ENCODE results near the gene STPG4. TPM values are rescaled to one million over a fixed set of nuclear protein-coding genes. Genes with fewer than 3 reads are reported as not detected.

The STPG4 gene
- total and polyA plus RNA-seq, 4 experiments from 2014 or later = 0.58 to 0.72 TPM; not detected in 2

GRCh38 chr2:47152803-47153202 is 2.3 kb downstream of the STPG4 start:
- H3K4me1 ChIP-seq (ENCODE audit: insufficient read depth, low read length) = no peaks in the 10 kb centered on the region
- H3K27me3 Mint-ChIP-seq = no peaks in the 10 kb centered on the region
- DNase-seq = no peak
- CTCF ChIA-PET (ENCODE audit: partially characterized antibody) = no interaction called here
- H3K4me1 Mint-ChIP-seq = peaks cover 0 to 3% (median 0%) of the 10 kb centered on the region in 4 donors
- H3K9me3 Mint-ChIP-seq = no peaks in the 10 kb centered on the region
- H3K27ac ChIP-seq (ENCODE audit: low read depth, low read length) = no peak overlapping the region
- H3K36me3 Mint-ChIP-seq = peaks cover 45 to 46% of the 10 kb centered on the region in 2 donors
- POLR2A ChIA-PET (ENCODE audit: partially characterized antibody) = no interaction called here
- H3K4me3 Mint-ChIP-seq = no peak overlapping the region
- H3K27ac Mint-ChIP-seq = no peak overlapping the region
- no peaks in the 10 kb centered on the region for H3K36me3 ChIP-seq (ENCODE audit: insufficient read depth, low read length)
- H3K9me3 ChIP-seq (ENCODE audit: control insufficient read depth in 1 of 2, low read length in 2 of 2) = no peaks in the 10 kb centered on the region
- no peak overlapping the region for H3K4me3 ChIP-seq (ENCODE audit: low read length in 2 of 2)
- no peaks in the 10 kb centered on the region for H3K27me3 ChIP-seq (ENCODE audit: insufficient read depth, low read length)
- intact Hi-C loops (cut with micrococcal nuclease) = no loop called here

GRCh38 chr2:47150175-47150574 is 4.9 kb downstream of the STPG4 start:
- no peaks in the 10 kb centered on the region for H3K4me1 ChIP-seq (ENCODE audit: insufficient read depth, low read length)
- Mint-ChIP-seq H3K4me3 (no peak overlapping the region), H3K9me3 (no peaks in the 10 kb centered on the region), H3K36me3 (peaks cover 33 to 39% of the 10 kb centered on the region in 2 donors), H3K27ac (no peak overlapping the region), H3K27me3 (no peaks in the 10 kb centered on the region), H3K4me1 (no peaks in the 10 kb centered on the region)
- H3K27me3 ChIP-seq (ENCODE audit: insufficient read depth, low read length) = no peaks in the 10 kb centered on the region
- H3K27ac ChIP-seq (ENCODE audit: low read depth, low read length) = no peak overlapping the region
- POLR2A ChIA-PET (ENCODE audit: partially characterized antibody) = no interaction called here
- intact Hi-C loops (cut with micrococcal nuclease) = no loop called here
- no peak overlapping the region for H3K4me3 ChIP-seq (ENCODE audit: low read length in 2 of 2)
- no peaks in the 10 kb centered on the region for H3K9me3 ChIP-seq (ENCODE audit: control insufficient read depth in 1 of 2, low read length in 2 of 2)
- DNase-seq = no peak
- no peaks in the 10 kb centered on the region for H3K36me3 ChIP-seq (ENCODE audit: insufficient read depth, low read length)
- CTCF ChIA-PET (ENCODE audit: partially characterized antibody) = no interaction called here

- Mint-ChIP-seq H3K4me3 (no peak overlapping the region), H3K4me1 (no peaks in the 10 kb centered on the region), H3K27me3 (no peaks in the 10 kb centered on the region), H3K27ac (no peak overlapping the region), H3K9me3 (no peaks in the 10 kb centered on the region), H3K36me3 (peaks cover 42 to 45% of the 10 kb centered on the region in 2 donors)
- no peaks in the 10 kb centered on the region for H3K9me3 ChIP-seq (ENCODE audit: control insufficient read depth in 1 of 2, low read length in 2 of 2)
- intact Hi-C loops (cut with micrococcal nuclease) = no loop called here
- no peak overlapping the region for H3K27ac ChIP-seq (ENCODE audit: low read depth, low read length)
- POLR2A ChIA-PET (ENCODE audit: partially characterized antibody) = no interaction called here
- H3K27me3 ChIP-seq (ENCODE audit: insufficient read depth, low read length) = no peaks in the 10 kb centered on the region
- DNase-seq = no peak
- CTCF ChIA-PET (ENCODE audit: partially characterized antibody) = interaction anchor here (0.6 kb wide), 1 partner anchor 131 kb away, joined by 3 read pairs; no protein-coding TSS in a partner anchor
- no peak overlapping the region for H3K4me3 ChIP-seq (ENCODE audit: low read length in 2 of 2)
- H3K36me3 ChIP-seq (ENCODE audit: insufficient read depth, low read length) = no peaks in the 10 kb centered on the region
- no peaks in the 10 kb centered on the region for H3K4me1 ChIP-seq (ENCODE audit: insufficient read depth, low read length)
Observed at GRCh38 chr2:47147021-47147420, 8.1 kb downstream of the STPG4 start.

- Mint-ChIP-seq H3K27me3 (no peaks in the 10 kb centered on the region), H3K4me1 (no peaks in the 10 kb centered on the region), H3K9me3 (peaks cover 0 to 1% (median 0%) of the 10 kb centered on the region in 8 donors), H3K4me3 (no peak overlapping the region), H3K27ac (no peak overlapping the region), H3K36me3 (peaks cover 41 to 44% of the 10 kb centered on the region in 2 donors)
- ChIA-PET CTCF (ENCODE audit: partially characterized antibody) (no interaction called here), POLR2A (ENCODE audit: partially characterized antibody) (no interaction called here)
- Histone ChIP-seq H3K9me3 (ENCODE audit: control insufficient read depth in 1 of 2, low read length in 2 of 2) (no peaks in the 10 kb centered on the region), H3K4me3 (ENCODE audit: low read length in 2 of 2) (no peak overlapping the region), H3K27ac (ENCODE audit: low read depth, low read length) (no peak overlapping the region), H3K36me3 (ENCODE audit: insufficient read depth, low read length) (no peaks in the 10 kb centered on the region), H3K4me1 (ENCODE audit: insufficient read depth, low read length) (no peaks in the 10 kb centered on the region), H3K27me3 (ENCODE audit: insufficient read depth, low read length) (no peaks in the 10 kb centered on the region)
- DNase-seq = no peak
- intact Hi-C loops (cut with micrococcal nuclease) = no loop called here
Observed at GRCh38 chr2:47145466-47145865, 9.6 kb downstream of the STPG4 start.

GRCh38 chr2:47141520-47141919 is 13.6 kb downstream of the STPG4 start:
- POLR2A ChIA-PET (ENCODE audit: partially characterized antibody) = no interaction called here
- Histone ChIP-seq H3K4me1 (ENCODE audit: insufficient read depth, low read length) (no peaks in the 10 kb centered on the region), H3K4me3 (ENCODE audit: low read length in 2 of 2) (no peak overlapping the region), H3K27me3 (ENCODE audit: insufficient read depth, low read length) (no peaks in the 10 kb centered on the region), H3K9me3 (ENCODE audit: control insufficient read depth in 1 of 2, low read length in 2 of 2) (no peaks in the 10 kb centered on the region), H3K36me3 (ENCODE audit: insufficient read depth, low read length) (no peaks in the 10 kb centered on the region), H3K27ac (ENCODE audit: low read depth, low read length) (no peak overlapping the region)
- CTCF ChIA-PET (ENCODE audit: partially characterized antibody) = no interaction called here
- Mint-ChIP-seq H3K9me3 (peaks cover 0 to 33% (median 22%) of the 10 kb centered on the region in 8 donors), H3K4me1 (no peaks in the 10 kb centered on the region), H3K4me3 (no peak overlapping the region), H3K27ac (no peak overlapping the region), H3K27me3 (no peaks in the 10 kb centered on the region), H3K36me3 (peaks cover 39 to 47% of the 10 kb centered on the region in 2 donors)
- no peak for DNase-seq
- intact Hi-C loops (cut with micrococcal nuclease) = no loop called here

- Histone ChIP-seq H3K9me3 (ENCODE audit: control insufficient read depth in 1 of 2, low read length in 2 of 2) (no peaks in the 10 kb centered on the region), H3K27me3 (ENCODE audit: insufficient read depth, low read length) (no peaks in the 10 kb centered on the region), H3K27ac (ENCODE audit: low read depth, low read length) (no peak overlapping the region), H3K4me3 (ENCODE audit: low read length in 2 of 2) (no peak overlapping the region), H3K36me3 (ENCODE audit: insufficient read depth, low read length) (no peaks in the 10 kb centered on the region), H3K4me1 (ENCODE audit: insufficient read depth, low read length) (no peaks in the 10 kb centered on the region)
- Mint-ChIP-seq H3K4me1 (no peaks in the 10 kb centered on the region), H3K27me3 (peaks cover 0 to 2% of the 10 kb centered on the region in 2 donors), H3K27ac (no peak overlapping the region), H3K9me3 (peaks cover 0 to 49% (median 36%) of the 10 kb centered on the region in 8 donors), H3K4me3 (no peak overlapping the region), H3K36me3 (peaks cover 13 to 15% of the 10 kb centered on the region in 2 donors)
- intact Hi-C loops (cut with micrococcal nuclease) = no loop called here
- ChIA-PET CTCF (ENCODE audit: partially characterized antibody) (no interaction called here), POLR2A (ENCODE audit: partially characterized antibody) (no interaction called here)
- no peak for DNase-seq
Observed at GRCh38 chr2:47134386-47135090, 20.6 kb downstream of the STPG4 start.

- Mint-ChIP-seq H3K4me3 (no peak overlapping the region), H3K36me3 (peaks cover 5 to 7% of the 10 kb centered on the region in 2 donors), H3K9me3 (peaks cover 0 to 37% (median 26%) of the 10 kb centered on the region in 8 donors), H3K27me3 (peaks cover 0 to 2% of the 10 kb centered on the region in 2 donors), H3K4me1 (no peaks in the 10 kb centered on the region), H3K27ac (no peak overlapping the region)
- DNase-seq = no peak
- no peaks in the 10 kb centered on the region for H3K36me3 ChIP-seq (ENCODE audit: insufficient read depth, low read length)
- no peaks in the 10 kb centered on the region for H3K4me1 ChIP-seq (ENCODE audit: insufficient read depth, low read length)
- no peaks in the 10 kb centered on the region for H3K27me3 ChIP-seq (ENCODE audit: insufficient read depth, low read length)
- ChIA-PET POLR2A (ENCODE audit: partially characterized antibody) (no interaction called here), CTCF (ENCODE audit: partially characterized antibody) (no interaction called here)
- H3K27ac ChIP-seq (ENCODE audit: low read depth, low read length) = no peak overlapping the region
- H3K9me3 ChIP-seq (ENCODE audit: control insufficient read depth in 1 of 2, low read length in 2 of 2) = no peaks in the 10 kb centered on the region
- no peak overlapping the region for H3K4me3 ChIP-seq (ENCODE audit: low read length in 2 of 2)
- intact Hi-C loops (cut with micrococcal nuclease) = no loop called here
Observed at GRCh38 chr2:47133046-47133445, 22.1 kb downstream of the STPG4 start.
